HG03135 (cell line): Measurements from ENCODE around the gene FHIT.

Experiments used
- ATAC-seq: cut with Tn5 transposase; IDR thresholded peaks from one replicate; pipeline ENCODE4 v1.9.1; 2021; ENCODE audit warnings: mild to moderate bottlenecking, moderate library complexity; ENCODE audit not compliant: unreplicated experiment

The FHIT gene

GRCh38 chr3:60095516-60095915, 1155.7 kb downstream of the FHIT start:
- no peak for ATAC-seq

GRCh38 chr3:60094392-60094947, 1156.8 kb downstream of the FHIT start:
- ATAC-seq = no peak

- no peak for ATAC-seq
Measured at GRCh38 chr3:60090548-60090947, 1160.7 kb downstream of the FHIT start.

- no peak for ATAC-seq
Measured at GRCh38 chr3:60086811-60087210, 1164.4 kb downstream of the FHIT start.

DNA sequence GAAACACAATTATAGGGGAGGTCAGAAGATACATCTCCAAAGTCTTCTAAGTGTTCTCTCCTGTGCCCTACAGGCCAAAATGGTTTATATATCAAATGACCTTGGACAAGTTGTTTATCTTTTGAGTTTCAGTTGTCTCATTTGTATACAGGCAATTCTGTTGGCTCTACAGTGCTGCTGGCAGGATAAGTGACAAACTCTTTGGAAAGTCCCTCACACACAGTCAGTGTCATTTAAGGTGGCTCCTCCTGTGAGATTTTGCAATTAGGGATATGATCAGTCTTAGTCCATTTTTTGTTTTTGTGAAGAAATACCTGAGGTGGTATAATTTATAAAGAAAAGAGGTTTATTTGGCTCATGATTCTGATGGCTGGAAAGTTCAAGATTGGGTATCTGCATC, 1165.6 kb downstream of the FHIT start:
- ATAC-seq = no peak

DNA sequence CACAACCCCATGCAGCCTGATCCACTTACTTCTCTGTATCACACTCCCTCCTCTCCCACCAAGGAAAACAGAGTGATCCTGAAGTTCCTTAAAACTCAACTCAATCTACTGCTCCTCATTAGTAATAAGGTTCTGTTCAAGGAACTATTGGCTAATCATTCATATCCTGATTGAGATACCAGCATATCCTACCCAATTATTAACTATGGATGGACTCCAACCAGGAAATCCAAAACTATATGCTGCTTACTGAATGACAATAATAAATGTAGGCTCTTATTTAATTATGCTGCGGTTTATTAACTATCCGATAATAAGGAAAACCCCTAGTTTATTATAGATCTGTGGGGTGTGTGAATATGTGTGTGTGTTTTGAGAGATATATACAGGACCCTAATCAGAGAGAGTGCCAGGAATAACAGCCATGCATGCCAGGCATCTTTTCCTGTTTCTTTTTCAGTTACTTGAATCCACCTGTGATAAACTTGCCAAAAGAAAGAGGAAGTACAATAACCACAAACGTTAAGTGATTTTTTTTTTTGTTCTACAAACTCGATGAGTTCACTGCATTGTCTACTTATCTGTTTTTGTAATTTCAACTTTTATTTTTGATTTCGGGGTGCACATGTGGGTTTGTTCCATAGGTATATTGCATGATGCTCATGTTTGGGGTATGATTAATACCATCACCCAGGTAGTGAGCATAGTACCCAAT, 1169.7 kb downstream of the FHIT start:
- peak; percentile 63 for ATAC-seq

DNA sequence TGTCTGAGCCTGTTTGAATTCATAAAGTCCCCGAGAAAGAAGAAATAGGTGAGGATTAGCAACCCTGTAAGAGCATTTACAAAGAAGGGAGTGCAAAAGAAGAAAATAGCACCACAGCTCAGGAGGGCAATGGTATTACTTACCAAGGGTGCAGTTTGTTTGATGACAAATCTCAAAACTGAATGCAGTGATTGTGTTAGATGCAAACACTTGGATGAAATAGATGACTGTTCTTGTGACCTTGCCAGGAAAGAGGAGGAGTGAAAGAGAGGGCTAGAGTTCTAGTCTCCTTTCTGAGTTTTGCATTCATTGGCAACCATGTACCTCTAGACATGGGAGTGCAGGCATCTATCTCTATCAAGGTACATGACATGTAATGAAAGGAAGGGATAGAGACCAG, 1170.6 kb downstream of the FHIT start:
- ATAC-seq = no peak

DNA sequence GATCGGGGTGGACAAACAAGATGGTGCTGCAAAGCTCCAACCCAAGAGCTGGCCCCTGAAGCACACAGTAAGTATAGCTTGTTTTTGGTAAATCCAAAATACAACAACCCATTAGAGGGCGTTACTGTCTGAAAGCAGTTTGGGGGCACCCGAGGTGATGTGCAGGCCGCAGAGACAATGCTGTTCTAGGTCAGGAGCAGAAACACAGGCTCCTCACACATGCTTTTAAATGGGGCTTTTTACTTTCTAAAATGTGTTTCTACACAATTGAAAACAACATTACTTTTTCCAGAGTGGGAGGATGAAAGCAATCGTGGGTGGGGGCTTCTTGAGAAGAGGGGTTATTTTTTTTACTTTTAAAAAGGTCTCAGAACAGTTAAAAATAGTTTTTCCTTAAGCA, 1172.2 kb downstream of the FHIT start:
- ATAC-seq = no peak

- ATAC-seq = no peak
Measured at GRCh38 chr3:60076331-60076730, 1174.9 kb downstream of the FHIT start.

GRCh38 chr3:60073942-60074341, 1177.3 kb downstream of the FHIT start:
- no peak for ATAC-seq

DNA sequence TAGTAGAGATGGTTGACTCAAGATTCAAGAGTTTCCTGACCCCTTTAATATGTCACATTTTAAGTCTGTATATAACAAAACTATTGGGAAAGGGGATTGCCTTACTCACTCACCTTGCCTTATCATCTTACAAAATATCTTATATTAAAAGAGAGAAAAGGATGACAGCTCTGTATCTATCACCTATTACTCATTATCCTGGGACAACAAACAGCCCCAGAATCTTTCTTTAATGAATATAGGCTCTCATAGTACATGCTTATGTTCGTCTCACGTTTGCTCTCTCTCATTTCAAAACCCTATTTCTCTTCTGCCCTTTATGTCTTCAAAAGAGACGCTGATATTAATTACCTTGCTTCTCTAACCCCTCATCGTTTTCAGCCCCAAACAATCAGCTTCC, 1178.0 kb downstream of the FHIT start:
- no peak for ATAC-seq

GRCh38 chr3:60070366-60070765, 1180.9 kb downstream of the FHIT start:
- no peak for ATAC-seq

DNA sequence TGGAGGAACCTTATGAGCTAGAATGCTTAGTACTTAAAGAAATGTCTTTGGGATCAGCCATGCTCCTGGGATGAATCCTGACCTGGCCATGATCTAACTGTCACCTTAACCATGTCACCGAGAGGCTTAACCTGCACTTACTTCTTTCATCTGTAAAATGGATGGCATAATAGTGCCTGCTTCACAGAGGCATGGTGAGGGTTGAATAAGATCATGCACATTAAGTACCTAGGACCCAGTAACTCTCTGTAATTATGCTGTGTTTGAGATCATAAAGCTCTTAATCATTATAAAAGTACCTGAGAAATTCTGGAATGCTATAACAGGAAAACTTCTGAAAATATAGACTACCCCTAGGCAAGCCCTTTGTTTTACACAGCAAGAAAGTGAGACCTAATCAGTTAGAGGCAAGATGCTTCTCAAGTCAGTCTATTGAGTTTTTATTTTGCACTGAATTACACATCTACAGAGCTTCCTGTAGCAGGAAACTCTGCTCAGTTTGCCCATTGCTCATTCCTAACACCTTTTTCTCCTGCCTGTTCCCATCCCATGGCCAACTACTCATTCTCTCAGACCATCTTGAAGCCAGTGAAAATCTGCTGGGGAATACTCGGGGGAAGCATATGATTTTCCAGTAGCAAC, 1185.9 kb downstream of the FHIT start:
- no peak for ATAC-seq

- no peak for ATAC-seq
Measured at GRCh38 chr3:60064210-60065178, 1186.8 kb downstream of the FHIT start.

DNA sequence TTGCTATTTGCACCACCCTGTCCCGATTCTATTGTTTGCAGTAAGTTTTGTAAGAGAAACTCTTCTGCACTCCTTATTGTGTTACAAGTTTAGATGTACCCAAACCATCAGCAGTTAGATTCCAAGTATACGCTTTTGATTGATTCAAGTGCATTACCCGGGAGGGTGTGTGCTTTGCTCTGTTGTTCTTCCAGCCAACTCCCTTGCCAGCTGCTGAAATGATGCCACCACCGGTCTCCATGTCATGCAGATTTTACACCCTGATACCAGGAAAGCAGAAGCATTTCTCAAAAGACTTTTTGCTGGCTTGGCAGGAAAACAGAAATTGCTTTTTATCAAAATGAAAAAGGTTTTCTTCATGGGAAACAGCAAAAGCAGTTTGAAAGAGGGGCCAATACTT, 1194.8 kb downstream of the FHIT start:
- ATAC-seq = no peak

- no peak for ATAC-seq
Measured at GRCh38 chr3:60055765-60056164, 1195.5 kb downstream of the FHIT start.

DNA sequence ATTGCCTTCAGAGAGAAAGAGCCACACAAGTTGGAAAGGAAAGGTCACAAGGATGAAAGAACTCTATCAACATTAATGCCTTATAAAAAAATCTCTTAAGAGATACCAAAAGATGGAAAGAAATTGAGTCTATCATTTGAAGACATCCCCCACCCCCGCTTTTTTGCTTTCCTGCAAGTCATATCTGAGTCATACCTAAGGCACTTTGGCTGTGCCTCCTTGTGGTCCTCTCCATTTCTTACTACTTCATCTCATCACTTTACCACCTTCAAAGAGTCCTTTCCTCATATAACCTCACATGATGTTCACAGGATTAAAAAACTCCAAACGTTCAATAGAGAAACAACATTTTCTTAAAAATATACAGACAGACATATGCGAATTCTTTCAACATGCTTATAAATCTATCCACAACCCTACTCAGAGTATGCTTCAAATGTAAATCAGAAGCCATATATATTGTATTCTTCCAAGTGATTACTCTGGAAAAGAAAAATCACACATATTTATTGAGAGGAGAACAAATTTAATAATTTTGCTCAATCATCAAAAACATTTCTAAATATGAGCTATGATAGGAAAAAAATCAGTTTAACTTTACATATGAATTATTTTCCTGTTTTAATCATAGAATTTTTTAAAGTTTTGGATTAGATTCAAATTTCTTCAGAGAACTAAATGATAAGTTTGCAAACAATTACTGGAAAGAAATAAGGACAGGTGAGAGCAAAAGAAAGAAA, 1197.6 kb downstream of the FHIT start:
- no peak for ATAC-seq

DNA sequence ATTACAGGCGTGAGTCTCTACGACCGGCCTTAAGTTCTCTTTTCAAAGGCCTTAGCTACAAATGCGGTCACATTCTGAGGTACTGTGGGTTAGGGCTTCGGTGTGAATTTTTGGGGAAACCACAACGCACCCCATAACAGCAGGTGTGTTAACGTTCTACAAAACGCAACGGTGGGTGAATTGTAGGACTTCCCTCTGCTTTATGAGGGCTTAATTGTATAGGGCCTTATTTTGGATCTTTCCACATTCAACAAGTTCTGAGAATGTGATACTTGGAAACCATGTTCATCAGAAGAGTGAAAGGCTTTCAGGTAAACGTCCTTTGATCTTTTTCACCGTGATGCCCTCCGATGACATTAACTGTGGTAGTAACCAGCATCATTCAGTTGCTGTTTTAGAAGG, 1202.8 kb downstream of the FHIT start:
- no peak for ATAC-seq

DNA sequence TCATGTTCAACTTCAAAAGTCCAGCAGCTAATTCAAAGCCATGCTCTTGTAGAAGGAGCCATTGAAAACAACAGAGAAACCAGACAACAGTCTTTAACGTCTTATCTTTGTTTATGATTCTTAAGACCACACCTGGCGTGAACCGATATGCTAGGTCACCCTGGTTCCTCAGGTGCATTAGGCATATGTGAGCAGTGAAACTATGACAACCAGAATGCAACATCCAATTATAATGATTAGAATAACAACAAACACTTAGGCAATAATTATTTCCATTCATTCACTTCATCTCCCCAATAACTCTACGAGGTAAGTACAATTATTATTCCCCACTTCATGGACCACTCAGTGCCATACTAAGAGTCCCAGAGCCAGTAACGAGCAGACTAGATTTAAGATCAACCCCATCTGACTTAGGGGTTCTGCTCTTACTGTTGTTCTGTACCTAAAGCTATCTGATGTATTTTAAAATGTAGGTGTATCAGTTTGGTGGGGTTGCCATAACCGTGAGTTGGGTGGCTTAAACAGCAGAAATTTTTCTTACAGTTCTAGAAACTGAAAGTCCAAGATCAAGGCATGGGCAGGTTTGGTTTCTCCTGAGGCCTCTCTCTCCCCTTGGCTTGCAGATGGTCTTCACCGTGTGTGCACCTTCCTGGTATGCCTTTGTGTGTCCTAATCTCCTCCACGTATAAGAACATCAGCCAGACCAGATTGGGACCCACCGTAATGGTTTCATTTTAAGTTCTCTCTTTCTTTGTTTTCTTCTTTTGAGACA, 1203.6 kb downstream of the FHIT start:
- no peak for ATAC-seq

- no peak for ATAC-seq
Measured at GRCh38 chr3:60046210-60046609, 1205.0 kb downstream of the FHIT start.
